Measurements from ENCODE around the gene POC1A.

POC1A gene

GRCh38 chr3:52076896-52077780 is 77.1 kb downstream of the POC1A start:
- TF ChIP-seq, protein P1, sequence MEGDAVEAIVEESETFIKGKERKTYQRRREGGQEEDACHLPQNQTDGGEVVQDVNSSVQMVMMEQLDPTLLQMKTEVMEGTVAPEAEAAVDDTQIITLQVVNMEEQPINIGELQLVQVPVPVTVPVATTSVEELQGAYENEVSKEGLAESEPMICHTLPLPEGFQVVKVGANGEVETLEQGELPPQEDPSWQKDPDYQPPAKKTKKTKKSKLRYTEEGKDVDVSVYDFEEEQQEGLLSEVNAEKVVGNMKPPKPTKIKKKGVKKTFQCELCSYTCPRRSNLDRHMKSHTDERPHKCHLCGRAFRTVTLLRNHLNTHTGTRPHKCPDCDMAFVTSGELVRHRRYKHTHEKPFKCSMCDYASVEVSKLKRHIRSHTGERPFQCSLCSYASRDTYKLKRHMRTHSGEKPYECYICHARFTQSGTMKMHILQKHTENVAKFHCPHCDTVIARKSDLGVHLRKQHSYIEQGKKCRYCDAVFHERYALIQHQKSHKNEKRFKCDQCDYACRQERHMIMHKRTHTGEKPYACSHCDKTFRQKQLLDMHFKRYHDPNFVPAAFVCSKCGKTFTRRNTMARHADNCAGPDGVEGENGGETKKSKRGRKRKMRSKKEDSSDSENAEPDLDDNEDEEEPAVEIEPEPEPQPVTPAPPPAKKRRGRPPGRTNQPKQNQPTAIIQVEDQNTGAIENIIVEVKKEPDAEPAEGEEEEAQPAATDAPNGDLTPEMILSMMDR (IDR thresholded peaks at IDR 0.05; ENCODE audit: low read depth, low read length) = no peak
- H3K4me3 ChIP-seq (ENCODE audit: low read depth, low read length) = no peak overlapping the region

DNA sequence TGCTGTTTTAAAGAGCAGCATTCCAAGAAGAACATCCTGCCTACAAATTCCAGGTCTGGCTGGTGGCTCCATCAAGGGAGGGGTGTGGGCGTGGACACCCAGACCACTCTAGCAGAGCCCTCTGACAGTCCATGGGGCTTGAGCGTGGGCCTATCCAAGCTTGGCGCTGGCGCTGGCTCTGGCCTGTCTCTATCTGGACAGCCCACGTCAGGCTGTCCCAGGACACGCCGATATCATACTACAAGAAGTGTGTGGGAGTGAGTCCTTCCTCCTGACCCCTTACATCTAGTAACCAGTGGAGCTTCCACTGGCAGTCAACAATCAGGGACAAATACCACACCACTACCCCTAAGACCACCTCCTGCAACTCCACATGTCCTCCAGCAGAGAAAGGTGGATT is 80.7 kb downstream of the POC1A start:
- TF ChIP-seq, protein P1 (IDR thresholded peaks at IDR 0.05; ENCODE audit: low read depth, low read length) = no peak
- H3K4me3 ChIP-seq (ENCODE audit: low read depth, low read length) = no peak overlapping the region

DNA sequence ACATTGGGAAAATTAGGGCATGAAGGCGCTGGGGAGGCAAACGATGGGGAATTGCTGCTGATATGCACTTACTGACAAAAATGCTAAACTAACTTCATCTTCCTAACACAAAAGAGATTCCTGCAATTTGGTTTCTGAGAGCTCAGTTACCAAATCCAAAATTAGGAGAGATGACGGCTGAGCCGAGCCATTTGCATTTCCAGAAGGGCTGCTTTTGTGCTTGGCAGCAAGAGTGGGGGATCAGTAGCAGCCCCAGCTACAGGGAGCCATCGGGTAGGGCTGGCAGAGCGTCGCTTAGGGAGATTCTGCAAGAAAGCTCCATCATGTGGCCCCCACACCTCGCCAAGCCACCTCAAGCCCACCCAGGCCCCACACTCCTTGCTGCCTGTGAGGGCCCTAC is 81.8 kb downstream of the POC1A start:
- TF ChIP-seq, protein P1 (IDR thresholded peaks at IDR 0.05; ENCODE audit: low read depth, low read length) = no peak
- H3K4me3 ChIP-seq (ENCODE audit: low read depth, low read length) = no peak overlapping the region

GRCh38 chr3:52072020-52072419 is 82.2 kb downstream of the POC1A start:
- TF ChIP-seq, protein P1 (IDR thresholded peaks at IDR 0.05; ENCODE audit: low read depth, low read length) = no peak
- H3K4me3 ChIP-seq (ENCODE audit: low read depth, low read length) = no peak overlapping the region

DNA sequence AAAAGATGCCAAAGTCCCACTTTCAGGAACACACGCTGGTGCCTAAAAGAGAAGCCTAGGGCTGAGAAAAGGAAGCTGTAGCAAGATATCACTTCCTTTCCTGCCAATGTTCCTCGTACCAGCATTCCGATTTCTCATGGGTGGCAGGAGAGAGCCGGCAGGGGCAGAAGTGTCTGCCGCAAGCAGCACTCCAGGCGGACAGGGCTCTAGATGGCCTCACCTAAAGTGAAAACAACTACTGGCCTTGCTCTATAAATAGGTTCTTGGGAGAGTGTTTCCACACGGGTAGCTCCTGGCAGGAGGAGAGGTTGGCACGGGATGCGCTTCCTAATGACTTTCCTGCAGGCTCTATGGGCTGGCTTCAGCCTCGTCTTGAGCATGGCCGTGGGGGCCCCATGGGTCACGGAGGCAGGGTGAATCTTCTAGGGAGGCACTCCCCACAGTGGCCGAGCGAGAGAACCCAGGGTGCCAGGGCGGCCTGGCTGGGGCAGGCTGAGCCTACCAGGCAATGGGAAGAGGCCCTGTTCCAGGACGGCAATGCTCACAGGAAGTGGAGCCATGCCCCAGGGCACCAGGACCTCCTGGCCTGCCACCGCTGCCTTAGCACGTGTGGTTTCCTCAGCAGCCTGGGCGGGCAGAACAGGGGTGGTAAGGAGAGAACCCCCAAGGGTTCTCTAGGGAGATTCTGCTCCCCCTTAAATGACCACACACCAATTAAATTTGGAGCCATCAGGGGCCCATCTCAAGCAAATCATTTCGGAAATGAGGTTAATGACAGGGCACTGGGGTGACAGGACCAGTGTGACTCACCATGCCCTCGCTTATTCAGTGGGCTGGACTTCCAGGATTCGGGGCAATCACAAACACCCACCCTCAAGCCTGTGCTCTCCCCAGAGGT is 83.2 kb downstream of the POC1A start:
- TF ChIP-seq, protein P1 (IDR thresholded peaks at IDR 0.05; ENCODE audit: low read depth, low read length) = no peak
- no peak overlapping the region for H3K4me3 ChIP-seq (ENCODE audit: low read depth, low read length)

- TF ChIP-seq, protein P1 (IDR thresholded peaks at IDR 0.05; ENCODE audit: low read depth, low read length) = no peak
- no peak overlapping the region for H3K4me3 ChIP-seq (ENCODE audit: low read depth, low read length)
Observed at GRCh38 chr3:52069855-52070254, 84.4 kb downstream of the POC1A start.

Data from WI38 (cell line).